Activated T-cell treated with anti-CD3 and anti-CD28 coated beads, Interleukin-2, amount 50 U/mL, for 24 hours (primary cell): ENCODE data around the gene TRIM31.
"Not testable (repeated sequence)": the region's sequence is repeated elsewhere in the genome, so short reads cannot be mapped to it uniquely, and the experiment has no call there.

Experiments used
- DNase-seq: peaks from one replicate; pipeline ENCODE4 v3.0.0-alpha.2; 2020
- H3K27ac Mint-ChIP-seq: 2 replicates; pipeline ENCODE4 v1.8.0; 2020; ENCODE audit warnings: mild to moderate bottlenecking, mixed read lengths
- H3K27me3 Mint-ChIP-seq: 2 replicates; pipeline ENCODE4 v1.8.0; 2020; ENCODE audit warnings: mixed read lengths
- H3K36me3 Mint-ChIP-seq: 2 replicates; pipeline ENCODE4 v1.8.0; 2020; ENCODE audit warnings: low read depth, mixed read lengths
- H3K4me1 Mint-ChIP-seq: 2 replicates; pipeline ENCODE4 v1.8.0; 2020; ENCODE audit warnings: low read depth, mixed read lengths
- H3K4me3 Mint-ChIP-seq: 2 replicates; pipeline ENCODE4 v1.8.0; 2020; ENCODE audit warnings: mild to moderate bottlenecking, moderate library complexity, mixed read lengths
- H3K9me3 Mint-ChIP-seq: 2 replicates; pipeline ENCODE4 v1.8.0; 2020; ENCODE audit warnings: mixed read lengths

TRIM31 gene

GRCh38 chr6:30135147-30135546 lies 22.3 kb upstream of the TRIM31 start:
- no peak overlapping the region for H3K4me3 Mint-ChIP-seq
- no peaks in the 10 kb centered on the region for H3K36me3 Mint-ChIP-seq
- peaks cover 66% of the 10 kb centered on the region for H3K27me3 Mint-ChIP-seq
- no peak overlapping the region for H3K27ac Mint-ChIP-seq
- peaks cover 18% of the 10 kb centered on the region for H3K4me1 Mint-ChIP-seq
- no peaks in the 10 kb centered on the region for H3K9me3 Mint-ChIP-seq
- no peak for DNase-seq

- no peaks in the 10 kb centered on the region for H3K36me3 Mint-ChIP-seq
- H3K4me3 Mint-ChIP-seq, result no peak overlapping the region
- DNase-seq, result no peak
- no peaks in the 10 kb centered on the region for H3K9me3 Mint-ChIP-seq
- no peak overlapping the region for H3K27ac Mint-ChIP-seq
- H3K27me3 Mint-ChIP-seq, result peaks cover 72% of the 10 kb centered on the region
- H3K4me1 Mint-ChIP-seq, result peaks cover 32% of the 10 kb centered on the region
Measured at GRCh38 chr6:30131947-30132497, 19.1 kb upstream of the TRIM31 start.

GRCh38 chr6:30130887-30131862 lies 18.3 kb upstream of the TRIM31 start:
- DNase-seq, result peak; percentile 56
- Mint-ChIP-seq H3K27me3 (peaks cover 79% of the 10 kb centered on the region), H3K4me3 (no peak overlapping the region), H3K4me1 (peaks cover 28% of the 10 kb centered on the region), H3K27ac (no peak overlapping the region), H3K9me3 (no peaks in the 10 kb centered on the region), H3K36me3 (no peaks in the 10 kb centered on the region)

GRCh38 chr6:30130179-30130679 lies 17.3 kb upstream of the TRIM31 start:
- H3K27ac Mint-ChIP-seq, result no peak overlapping the region
- peaks cover 24% of the 10 kb centered on the region for H3K4me1 Mint-ChIP-seq
- no peaks in the 10 kb centered on the region for H3K9me3 Mint-ChIP-seq
- no peak for DNase-seq
- H3K36me3 Mint-ChIP-seq, result no peaks in the 10 kb centered on the region
- H3K27me3 Mint-ChIP-seq, result peaks cover 80% of the 10 kb centered on the region
- no peak overlapping the region for H3K4me3 Mint-ChIP-seq

- H3K27ac Mint-ChIP-seq, result no peak overlapping the region
- H3K4me3 Mint-ChIP-seq, result no peak overlapping the region
- peaks cover 81% of the 10 kb centered on the region for H3K27me3 Mint-ChIP-seq
- H3K4me1 Mint-ChIP-seq, result peaks cover 24% of the 10 kb centered on the region
- no peak for DNase-seq
- no peaks in the 10 kb centered on the region for H3K9me3 Mint-ChIP-seq
- no peaks in the 10 kb centered on the region for H3K36me3 Mint-ChIP-seq
Measured at GRCh38 chr6:30129265-30130178, 16.6 kb upstream of the TRIM31 start.

GRCh38 chr6:30127238-30128093 lies 14.6 kb upstream of the TRIM31 start:
- H3K4me3 Mint-ChIP-seq, result no peak overlapping the region
- peak; percentile 34 for DNase-seq
- no peaks in the 10 kb centered on the region for H3K36me3 Mint-ChIP-seq
- peaks cover 74% of the 10 kb centered on the region for H3K27me3 Mint-ChIP-seq
- H3K9me3 Mint-ChIP-seq, result no peaks in the 10 kb centered on the region
- H3K27ac Mint-ChIP-seq, result no peak overlapping the region
- H3K4me1 Mint-ChIP-seq, result peaks cover 24% of the 10 kb centered on the region

- no peak for DNase-seq
- Mint-ChIP-seq H3K27ac (no peak overlapping the region), H3K4me1 (no peaks in the 10 kb centered on the region), H3K4me3 (no peak overlapping the region), H3K9me3 (no peaks in the 10 kb centered on the region), H3K27me3 (peaks cover 36% of the 10 kb centered on the region), H3K36me3 (no peaks in the 10 kb centered on the region)
Measured at GRCh38 chr6:30122515-30122914, 9.6 kb upstream of the TRIM31 start.

GRCh38 chr6:30121446-30122366 lies 8.8 kb upstream of the TRIM31 start:
- Mint-ChIP-seq H3K36me3 (no peaks in the 10 kb centered on the region), H3K27ac (no peak overlapping the region), H3K4me1 (no peaks in the 10 kb centered on the region), H3K27me3 (peaks cover 28% of the 10 kb centered on the region), H3K9me3 (no peaks in the 10 kb centered on the region), H3K4me3 (no peak overlapping the region)
- DNase-seq, result no peak

- peaks cover 30% of the 10 kb centered on the region for H3K27me3 Mint-ChIP-seq
- not testable (repeated sequence) for H3K4me3 Mint-ChIP-seq, H3K27ac Mint-ChIP-seq, H3K36me3 Mint-ChIP-seq, DNase-seq, H3K4me1 Mint-ChIP-seq, H3K9me3 Mint-ChIP-seq
Measured at GRCh38 chr6:30118691-30119090, 5.8 kb upstream of the TRIM31 start.

GRCh38 chr6:30116724-30117123 lies 3.8 kb upstream of the TRIM31 start:
- Mint-ChIP-seq H3K4me1 (peaks cover 12% of the 10 kb centered on the region), H3K4me3 (no peak overlapping the region), H3K27ac (no peak overlapping the region), H3K36me3 (no peaks in the 10 kb centered on the region), H3K9me3 (no peaks in the 10 kb centered on the region), H3K27me3 (peaks cover 43% of the 10 kb centered on the region)
- DNase-seq, result no peak

- no peak for DNase-seq
- peaks cover 12% of the 10 kb centered on the region for H3K4me1 Mint-ChIP-seq
- no peak overlapping the region for H3K27ac Mint-ChIP-seq
- H3K36me3 Mint-ChIP-seq, result no peaks in the 10 kb centered on the region
- H3K9me3 Mint-ChIP-seq, result no peaks in the 10 kb centered on the region
- H3K4me3 Mint-ChIP-seq, result no peak overlapping the region
- peaks cover 58% of the 10 kb centered on the region for H3K27me3 Mint-ChIP-seq
Measured at GRCh38 chr6:30113841-30114240, 951 bp upstream of the TRIM31 start.

- DNase-seq, result no peak
- H3K4me3 Mint-ChIP-seq, result no peak overlapping the region
- H3K4me1 Mint-ChIP-seq, result peaks cover 12% of the 10 kb centered on the region
- peaks cover 66% of the 10 kb centered on the region for H3K27me3 Mint-ChIP-seq
- no peaks in the 10 kb centered on the region for H3K9me3 Mint-ChIP-seq
- H3K27ac Mint-ChIP-seq, result no peak overlapping the region
- no peaks in the 10 kb centered on the region for H3K36me3 Mint-ChIP-seq
Measured at GRCh38 chr6:30112402-30112994, 392 bp downstream of the TRIM31 start.
